ENCODE results near the gene ACTN3.

DNA sequence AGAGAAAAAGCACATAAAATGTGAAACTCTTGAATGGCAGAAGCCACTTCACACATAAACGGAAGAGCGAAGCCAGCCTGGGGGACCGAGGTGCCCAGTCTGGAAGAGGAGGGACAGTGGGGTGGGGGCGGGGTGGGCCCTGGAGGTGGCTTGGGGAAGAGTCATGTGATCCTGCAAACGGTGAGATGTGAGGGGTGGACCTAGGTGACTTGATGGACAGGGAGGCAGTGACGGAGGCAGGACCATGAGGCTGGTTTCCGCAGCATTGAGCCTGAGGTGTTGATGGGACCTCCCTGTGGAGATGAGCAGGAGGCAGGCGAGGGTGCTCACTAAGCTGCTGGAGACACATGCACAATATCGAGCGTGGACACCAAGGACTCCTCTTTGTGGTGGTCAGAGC is 17.6 kb upstream of the ACTN3 start:
- TF ChIP-seq TAF1 (IDR thresholded peaks at IDR 0.05; ENCODE audit: borderline replicate concordance, insufficient read depth, low read length) (no peak), POLR2AphosphoS5 (IDR thresholded peaks at IDR 0.05; ENCODE audit: low read depth, low read length) (no peak)
- TF ChIP-seq, protein P1, sequence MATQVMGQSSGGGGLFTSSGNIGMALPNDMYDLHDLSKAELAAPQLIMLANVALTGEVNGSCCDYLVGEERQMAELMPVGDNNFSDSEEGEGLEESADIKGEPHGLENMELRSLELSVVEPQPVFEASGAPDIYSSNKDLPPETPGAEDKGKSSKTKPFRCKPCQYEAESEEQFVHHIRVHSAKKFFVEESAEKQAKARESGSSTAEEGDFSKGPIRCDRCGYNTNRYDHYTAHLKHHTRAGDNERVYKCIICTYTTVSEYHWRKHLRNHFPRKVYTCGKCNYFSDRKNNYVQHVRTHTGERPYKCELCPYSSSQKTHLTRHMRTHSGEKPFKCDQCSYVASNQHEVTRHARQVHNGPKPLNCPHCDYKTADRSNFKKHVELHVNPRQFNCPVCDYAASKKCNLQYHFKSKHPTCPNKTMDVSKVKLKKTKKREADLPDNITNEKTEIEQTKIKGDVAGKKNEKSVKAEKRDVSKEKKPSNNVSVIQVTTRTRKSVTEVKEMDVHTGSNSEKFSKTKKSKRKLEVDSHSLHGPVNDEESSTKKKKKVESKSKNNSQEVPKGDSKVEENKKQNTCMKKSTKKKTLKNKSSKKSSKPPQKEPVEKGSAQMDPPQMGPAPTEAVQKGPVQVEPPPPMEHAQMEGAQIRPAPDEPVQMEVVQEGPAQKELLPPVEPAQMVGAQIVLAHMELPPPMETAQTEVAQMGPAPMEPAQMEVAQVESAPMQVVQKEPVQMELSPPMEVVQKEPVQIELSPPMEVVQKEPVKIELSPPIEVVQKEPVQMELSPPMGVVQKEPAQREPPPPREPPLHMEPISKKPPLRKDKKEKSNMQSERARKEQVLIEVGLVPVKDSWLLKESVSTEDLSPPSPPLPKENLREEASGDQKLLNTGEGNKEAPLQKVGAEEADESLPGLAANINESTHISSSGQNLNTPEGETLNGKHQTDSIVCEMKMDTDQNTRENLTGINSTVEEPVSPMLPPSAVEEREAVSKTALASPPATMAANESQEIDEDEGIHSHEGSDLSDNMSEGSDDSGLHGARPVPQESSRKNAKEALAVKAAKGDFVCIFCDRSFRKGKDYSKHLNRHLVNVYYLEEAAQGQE (IDR thresholded peaks at IDR 0.05; ENCODE audit: insufficient read depth in 1 of 2, low read depth in 2 of 2, low read length in 2 of 2) = no peak

All from PFSK-1 (cell line).